CD14-positive monocyte (primary cell): ENCODE data around the gene SCAMP3. TPM values are rescaled to one million over a fixed set of nuclear protein-coding genes. Genes with fewer than 3 reads are reported as not detected.
A peak's percentile ranks its signal among the peaks of the same experiment; 100 is the strongest.

Experiments used
- DNase-seq, 3 donors: peaks; one replicate each; pipeline ENCODE4 v3.0.0-alpha.2; 2011 to 2022
- H2AFZ ChIP-seq: 2 replicates; pipeline ENCODE4 v1.6.0; 2012; ENCODE audit warnings: mild to moderate bottlenecking, low read depth, low read length, inconsistent platforms; ENCODE audit not compliant: insufficient read depth, poor library complexity, severe bottlenecking
- H3K27ac ChIP-seq, 2 donors: 1 replicate in 1 of 2; 2 replicates in 1 of 2; pipeline ENCODE4 v1.5.1; 2012 to 2013; ENCODE audit warnings: low read length in 2 of 2, control low read depth in 1 of 2, inconsistent platforms in 1 of 2, low read depth in 1 of 2, mild to moderate bottlenecking in 1 of 2
- H3K27me3 ChIP-seq, 2 donors: one replicate each; pipeline versions ENCODE4 v1.6.0 to v1.6.1; 2011 to 2013; ENCODE audit warnings: low read length in 2 of 2; ENCODE audit not compliant: control insufficient read depth in 2 of 2, insufficient read depth in 2 of 2
- H3K36me3 ChIP-seq, 2 donors: replicated peaks in 1 of 2; 1 replicate in 1 of 2; 2 replicates in 1 of 2; pipeline versions ENCODE4 v1.5.1 to v1.6.1; 2012 to 2013; ENCODE audit warnings: low read length in 2 of 2, control low read depth in 1 of 2, inconsistent platforms in 1 of 2, mild to moderate bottlenecking in 1 of 2; ENCODE audit not compliant: insufficient read depth in 2 of 2, control insufficient read depth in 1 of 2
- H3K4me1 ChIP-seq, 2 donors: 1 replicate in 1 of 2; 2 replicates in 1 of 2; pipeline versions ENCODE4 v1.5.1 to v1.6.1; 2012 to 2013; ENCODE audit warnings: low read length in 2 of 2, control low read depth in 1 of 2, inconsistent platforms in 1 of 2, mild to moderate bottlenecking in 1 of 2, moderate library complexity in 1 of 2; ENCODE audit not compliant: insufficient read depth in 2 of 2, control insufficient read depth in 1 of 2
- H3K4me2 ChIP-seq: replicated peaks from 2 replicates; pipeline ENCODE3; 2012; ENCODE audit warnings: low read length, moderate library complexity, mild to moderate bottlenecking; ENCODE audit not compliant: poor library complexity, severe bottlenecking; ENCODE audit errors: extremely low read depth
- H3K4me3 ChIP-seq, 3 experiments: fragments of 200-600 bp in 1 of 3; sonication (generic) in 1 of 3; replicated peaks in 1 of 3; 1 replicate in 2 of 3; 2 replicates in 1 of 3; pipeline ENCODE4 v1.5.1; 2011 to 2013; ENCODE audit warnings: low read length in 3 of 3, mild to moderate bottlenecking in 3 of 3, control low read depth in 2 of 3, low read depth in 2 of 3, inconsistent platforms in 1 of 3, moderate library complexity in 1 of 3
- H3K79me2 ChIP-seq: 2 replicates; pipeline ENCODE4 v1.6.0; 2012; ENCODE audit warnings: mild to moderate bottlenecking, control low read depth, inconsistent platforms, low read length, moderate library complexity; ENCODE audit not compliant: insufficient read depth
- H3K9ac ChIP-seq: 2 replicates; pipeline ENCODE4 v1.6.0; 2017; ENCODE audit warnings: low read length, mild to moderate bottlenecking; ENCODE audit not compliant: insufficient read depth, poor library complexity, severe bottlenecking
- H3K9me3 ChIP-seq, 2 donors: replicated peaks in 1 of 2; 1 replicate in 1 of 2; 2 replicates in 1 of 2; pipeline versions ENCODE4 v1.5.1 to v1.6.1; 2012 to 2013; ENCODE audit warnings: low read length in 2 of 2, control low read depth in 1 of 2; ENCODE audit not compliant: control insufficient read depth in 1 of 2, insufficient read depth in 1 of 2
- H4K20me1 ChIP-seq: 2 replicates; pipeline ENCODE4 v1.6.0; 2012; ENCODE audit warnings: mild to moderate bottlenecking, low read length, control low read depth, moderate library complexity; ENCODE audit not compliant: insufficient read depth
- H3K27ac Mint-ChIP-seq, 7 donors: one replicate each; pipeline ENCODE4 v1.8.0; 2020; ENCODE audit warnings: mild to moderate bottlenecking in 7 of 7, mixed read lengths in 7 of 7, moderate library complexity in 6 of 7, inconsistent platforms in 2 of 7
- H3K27me3 Mint-ChIP-seq, 3 donors: one replicate each; pipeline ENCODE4 v1.8.0; 2021 to 2022; ENCODE audit warnings: low read depth in 3 of 3, mild to moderate bottlenecking in 3 of 3, mixed read lengths in 3 of 3, moderate library complexity in 3 of 3, inconsistent platforms in 1 of 3
- H3K36me3 Mint-ChIP-seq, 2 donors: one replicate each; pipeline ENCODE4 v1.8.0; 2020; ENCODE audit warnings: mixed read lengths in 2 of 2, inconsistent platforms in 1 of 2, mild to moderate bottlenecking in 1 of 2
- H3K4me1 Mint-ChIP-seq: one replicate; pipeline ENCODE4 v1.8.0; 2020; ENCODE audit warnings: mild to moderate bottlenecking, mixed read lengths
- H3K4me3 Mint-ChIP-seq, 2 donors: one replicate each; pipeline ENCODE4 v1.8.0; 2020; ENCODE audit warnings: mild to moderate bottlenecking in 2 of 2, mixed read lengths in 2 of 2, moderate library complexity in 1 of 2
- H3K9me3 Mint-ChIP-seq, 7 donors: one replicate each; pipeline ENCODE4 v1.8.0; 2020 to 2022; ENCODE audit warnings: mixed read lengths in 7 of 7, mild to moderate bottlenecking in 6 of 7, moderate library complexity in 6 of 7, inconsistent platforms in 2 of 7
- WGBS: methylation state at CpG from one replicate; pipeline ENCODE4 v1.1.5; 2013; ENCODE audit warnings: missing lambda C conversion rate; ENCODE audit not compliant: insufficient coverage; 5-methylcytosine and 5-hydroxymethylcytosine counted together
- intact Hi-C, 2 donors: fragments of 100-400 bp; cut with micrococcal nuclease; formaldehyde crosslinking; loops; one replicate each; pipeline versions ENCODE4 v1.15.0 to v1.15.1; 2023
- polyA plus RNA-seq, 3 donors: library from polyadenylated mRNA; depleted of rRNA in 1 of 3; unstranded in 2 of 3; stranded (reverse) in 1 of 3; fragments of 300-500 nt in 2 of 3; fragments of >200 nt in 1 of 3; fragmentation: Illumina TruSeq in 2 of 3; gene quantifications; 1 replicate in 2 of 3; 2 replicates in 1 of 3; pipeline ENCODE4 v1.2.3, GENCODE V29; 2012 to 2021
- TF ChIP-seq, protein P1 (sequence below): fragments of 200-600 bp; IDR thresholded peaks from one replicate; pipeline ENCODE4 v1.8.0; 2022; ENCODE audit warnings: antibody characterized with exemption, mild to moderate bottlenecking

Gene SCAMP3
- polyA plus RNA-seq, 3 donors = 54.9 to 69.8 (median 64.9) TPM

DNA sequence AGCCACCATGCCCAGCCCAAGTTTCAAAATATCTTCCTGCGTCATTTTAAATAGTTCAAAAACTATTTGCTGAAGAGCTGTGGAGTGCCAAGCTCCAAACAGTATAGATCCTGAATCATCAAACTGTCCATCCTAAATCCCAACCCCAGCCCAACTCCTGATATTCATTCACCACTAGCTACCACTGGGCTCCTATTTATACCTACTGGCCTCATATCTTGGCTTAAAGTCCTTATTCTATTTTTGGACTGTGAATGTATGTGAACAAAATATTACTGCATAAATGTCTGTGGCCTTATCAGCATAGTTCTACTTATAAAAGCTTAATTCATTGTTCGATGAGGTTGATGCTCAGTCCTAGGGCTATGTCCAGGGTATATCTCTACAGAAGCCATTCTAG is 5.2 kb upstream of the SCAMP3 start:
- no peaks in the 10 kb centered on the region for H3K9me3 Mint-ChIP-seq
- intact Hi-C loops = no loop called here
- H3K27ac Mint-ChIP-seq = peak overlapping the region in 2 of 7 donors; percentile 3 to 15
- Histone ChIP-seq H3K36me3 (peaks cover 67 to 83% of the 10 kb centered on the region in 2 donors), H2AFZ (no peak overlapping the region), H3K4me1 (peaks cover 9 to 13% of the 10 kb centered on the region in 2 donors), H3K4me2 (no peak overlapping the region), H3K9ac (no peak overlapping the region), H3K27me3 (no peaks in the 10 kb centered on the region), H3K79me2 (peaks cover 27% of the 10 kb centered on the region), H3K9me3 (no peaks in the 10 kb centered on the region), H3K4me3 (no peak overlapping the region), H3K27ac (no peak overlapping the region), H4K20me1 (peaks cover 35% of the 10 kb centered on the region)
- H3K4me3 Mint-ChIP-seq = no peak overlapping the region
- H3K27me3 Mint-ChIP-seq = no peaks in the 10 kb centered on the region
- H3K36me3 Mint-ChIP-seq = peaks cover 79 to 81% of the 10 kb centered on the region in 2 donors
- peaks cover 9% of the 10 kb centered on the region for H3K4me1 Mint-ChIP-seq
- no peak for DNase-seq
- TF ChIP-seq, protein P1, sequence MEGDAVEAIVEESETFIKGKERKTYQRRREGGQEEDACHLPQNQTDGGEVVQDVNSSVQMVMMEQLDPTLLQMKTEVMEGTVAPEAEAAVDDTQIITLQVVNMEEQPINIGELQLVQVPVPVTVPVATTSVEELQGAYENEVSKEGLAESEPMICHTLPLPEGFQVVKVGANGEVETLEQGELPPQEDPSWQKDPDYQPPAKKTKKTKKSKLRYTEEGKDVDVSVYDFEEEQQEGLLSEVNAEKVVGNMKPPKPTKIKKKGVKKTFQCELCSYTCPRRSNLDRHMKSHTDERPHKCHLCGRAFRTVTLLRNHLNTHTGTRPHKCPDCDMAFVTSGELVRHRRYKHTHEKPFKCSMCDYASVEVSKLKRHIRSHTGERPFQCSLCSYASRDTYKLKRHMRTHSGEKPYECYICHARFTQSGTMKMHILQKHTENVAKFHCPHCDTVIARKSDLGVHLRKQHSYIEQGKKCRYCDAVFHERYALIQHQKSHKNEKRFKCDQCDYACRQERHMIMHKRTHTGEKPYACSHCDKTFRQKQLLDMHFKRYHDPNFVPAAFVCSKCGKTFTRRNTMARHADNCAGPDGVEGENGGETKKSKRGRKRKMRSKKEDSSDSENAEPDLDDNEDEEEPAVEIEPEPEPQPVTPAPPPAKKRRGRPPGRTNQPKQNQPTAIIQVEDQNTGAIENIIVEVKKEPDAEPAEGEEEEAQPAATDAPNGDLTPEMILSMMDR = no peak
- WGBS = 100% methylated on average over 1 of the region's 2 CpGs

DNA sequence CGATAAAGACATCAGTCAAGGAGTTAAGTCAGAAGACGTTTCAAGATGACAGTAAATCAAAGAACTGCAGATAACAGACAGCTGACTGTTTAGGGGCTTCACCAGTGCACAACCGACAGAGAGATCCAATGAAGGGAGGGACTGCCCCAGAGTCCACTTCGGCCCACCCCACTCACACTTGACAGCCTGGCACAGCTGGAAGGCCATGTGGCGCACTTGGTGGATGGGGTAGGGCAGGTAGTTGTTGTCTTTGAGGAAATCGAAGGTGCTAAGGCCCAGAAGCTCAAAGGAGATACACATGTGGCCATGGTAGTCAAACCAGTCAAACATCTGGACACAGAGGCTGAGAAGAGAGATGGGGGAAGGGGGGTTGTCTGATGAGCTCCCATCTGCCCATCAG is 4.4 kb upstream of the SCAMP3 start:
- Mint-ChIP-seq H3K36me3 (peaks cover 78 to 79% of the 10 kb centered on the region in 2 donors), H3K4me3 (no peak overlapping the region), H3K4me1 (peaks cover 9% of the 10 kb centered on the region), H3K27ac (peak overlapping the region in 2 of 7 donors; percentile 30 to 52), H3K27me3 (no peaks in the 10 kb centered on the region), H3K9me3 (no peaks in the 10 kb centered on the region)
- Histone ChIP-seq H3K4me3 (no peak overlapping the region), H3K4me2 (no peak overlapping the region), H3K36me3 (peaks cover 67 to 83% of the 10 kb centered on the region in 2 donors), H2AFZ (no peak overlapping the region), H4K20me1 (peaks cover 26% of the 10 kb centered on the region), H3K27me3 (no peaks in the 10 kb centered on the region), H3K9ac (no peak overlapping the region), H3K27ac (no peak overlapping the region), H3K9me3 (no peaks in the 10 kb centered on the region), H3K4me1 (peaks cover 8 to 10% of the 10 kb centered on the region in 2 donors), H3K79me2 (peaks cover 24% of the 10 kb centered on the region)
- intact Hi-C loops = no loop called here
- WGBS = 93% methylated on average over 3 of the region's 6 CpGs
- DNase-seq = no peak
- TF ChIP-seq, protein P1 = no peak
